Activated CD8-positive, alpha-beta memory T cell treated with anti-CD3 and anti-CD28 coated beads, Interleukin-2, amount 10 ng/mL, durations not matched to agents 7 days and 5 days (primary cell): ENCODE results near the gene TMCC3. TPM values are rescaled to one million over a fixed set of nuclear protein-coding genes. Genes with fewer than 3 reads are reported as not detected.
A peak's percentile ranks its signal among the peaks of the same experiment; 100 is the strongest.
"Not testable (repeated sequence)": the region's sequence is repeated elsewhere in the genome, so short reads cannot be mapped to it uniquely, and the experiment has no call there.

Source experiments
- ATAC-seq: fragments of 150-1000 bp; cut with Tn5 transposase; one replicate; pipeline ENCODE4 v1.10.0; 2021; ENCODE audit warnings: moderate library complexity
- CTCF ChIA-PET: fragments of 350-600 bp; sonication (Branson Sonifier 250); formaldehyde crosslinking; loops from one replicate; lab custom pipeline; 2021; ENCODE audit warnings: antibody characterized with exemption; lab: Charles Lee
- DNase-seq: peaks from one replicate; pipeline ENCODE4 v3.0.0-alpha.2; 2020
- H3K27ac Mint-ChIP-seq: one replicate; pipeline ENCODE4 v1.8.0; 2021; ENCODE audit warnings: mild to moderate bottlenecking, mixed read lengths
- H3K27me3 Mint-ChIP-seq: one replicate; pipeline ENCODE4 v1.8.0; 2021; ENCODE audit warnings: mixed read lengths
- H3K36me3 Mint-ChIP-seq: one replicate; pipeline ENCODE4 v1.8.0; 2021; ENCODE audit warnings: mild to moderate bottlenecking, mixed read lengths
- H3K4me1 Mint-ChIP-seq: one replicate; pipeline ENCODE4 v1.8.0; 2021; ENCODE audit warnings: mixed read lengths
- H3K4me3 Mint-ChIP-seq: one replicate; pipeline ENCODE4 v1.8.0; 2021; ENCODE audit warnings: mild to moderate bottlenecking, moderate library complexity, mixed read lengths
- H3K9me3 Mint-ChIP-seq: one replicate; pipeline ENCODE4 v1.8.0; 2022; ENCODE audit warnings: low read depth, mixed read lengths
- total RNA-seq, 2 experiments: library from RNA; stranded (reverse); gene quantifications; one replicate each; pipeline ENCODE4 v1.2.3, GENCODE V29; 2021

Gene TMCC3
- total RNA-seq, 2 experiments from 2014 or later = 0.29 to 0.33 TPM

DNA sequence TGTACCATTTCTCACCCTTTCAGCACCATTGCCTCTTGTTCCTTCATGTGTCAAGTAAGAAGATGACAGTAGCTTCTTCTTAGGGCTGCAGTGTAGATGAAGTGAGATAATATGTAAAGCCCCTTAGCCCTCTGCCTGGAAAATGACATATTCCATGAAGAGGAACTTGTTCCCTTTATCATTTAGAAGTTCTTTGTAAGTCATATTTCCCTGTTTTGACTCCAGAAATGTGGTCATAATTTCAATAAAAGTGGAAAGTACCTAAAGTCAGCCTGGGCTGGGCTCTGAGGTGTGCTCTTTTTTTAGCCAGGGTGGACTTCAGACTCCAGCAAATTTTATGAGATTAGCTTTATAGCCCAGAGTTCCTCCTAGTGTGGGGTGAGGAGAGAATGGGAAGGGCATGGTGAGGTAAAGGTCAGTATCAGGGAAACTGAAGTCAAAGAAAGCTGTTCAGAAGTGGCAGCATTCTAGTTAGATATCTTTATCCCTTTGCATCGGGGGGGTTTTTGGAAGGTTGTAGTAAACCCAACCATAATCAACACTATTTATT lies 92.5 kb downstream of the TMCC3 start:
- ATAC-seq = no peak
- CTCF ChIA-PET = interaction anchor here (0.9 kb wide), 1 partner anchor 112 kb away, joined by 3 read pairs; no protein-coding TSS in a partner anchor
- Mint-ChIP-seq H3K27ac (no peak overlapping the region), H3K4me1 (no peaks in the 10 kb centered on the region), H3K9me3 (no peaks in the 10 kb centered on the region), H3K27me3 (peaks cover 33% of the 10 kb centered on the region), H3K4me3 (no peak overlapping the region), H3K36me3 (no peaks in the 10 kb centered on the region)
- no peak for DNase-seq

DNA sequence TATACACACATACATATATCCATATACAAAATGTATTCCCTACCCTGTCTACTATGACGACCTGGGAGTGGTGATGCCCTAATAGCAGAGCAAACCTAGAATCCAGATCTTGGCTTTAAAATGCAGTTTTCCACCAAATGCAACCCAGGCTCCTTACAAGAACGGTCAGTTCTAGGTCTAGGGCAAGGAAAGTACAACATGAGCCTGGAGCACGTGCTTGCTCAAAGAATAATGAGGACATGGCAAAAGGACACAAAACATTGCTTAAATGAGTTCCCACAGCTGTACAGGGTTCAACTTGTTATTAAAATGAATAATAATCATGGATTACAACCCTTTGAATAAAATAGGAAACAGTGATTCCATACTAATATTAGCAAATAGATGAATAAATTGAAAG lies 94.7 kb downstream of the TMCC3 start:
- DNase-seq (no peak), ATAC-seq (no peak)
- Mint-ChIP-seq H3K9me3 (no peaks in the 10 kb centered on the region), H3K27me3 (peaks cover 33% of the 10 kb centered on the region), H3K4me3 (no peak overlapping the region), H3K36me3 (peaks cover 1% of the 10 kb centered on the region), H3K27ac (no peak overlapping the region), H3K4me1 (peaks cover 6% of the 10 kb centered on the region)
- CTCF ChIA-PET = no interaction called here

DNA sequence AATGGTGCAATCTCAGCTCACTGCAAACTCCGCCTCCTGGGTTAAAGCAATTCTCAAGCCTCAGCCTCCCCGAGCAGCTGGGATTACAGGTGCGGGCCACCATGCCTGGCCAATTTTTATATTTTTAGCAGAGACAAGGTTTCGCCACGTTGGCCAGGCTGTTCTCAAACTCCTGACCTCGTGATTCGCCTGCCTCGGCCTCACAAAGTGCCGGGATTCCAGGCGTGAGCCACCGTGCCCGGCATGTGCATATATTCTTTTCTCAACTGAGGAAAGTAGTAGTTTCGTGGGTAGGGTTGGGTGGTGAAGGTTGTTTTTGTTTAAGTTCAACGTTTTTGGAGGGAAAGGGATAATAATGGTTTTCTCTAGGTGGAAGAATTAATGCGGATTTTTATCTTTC lies 96.5 kb downstream of the TMCC3 start:
- Mint-ChIP-seq H3K4me1 (peaks cover 9% of the 10 kb centered on the region), H3K9me3 (peaks cover 2% of the 10 kb centered on the region), H3K4me3 (no peak overlapping the region), H3K27ac (no peak overlapping the region), H3K36me3 (peaks cover 1% of the 10 kb centered on the region), H3K27me3 (peaks cover 21% of the 10 kb centered on the region)
- ATAC-seq = no peak
- DNase-seq = no peak
- CTCF ChIA-PET = no interaction called here

DNA sequence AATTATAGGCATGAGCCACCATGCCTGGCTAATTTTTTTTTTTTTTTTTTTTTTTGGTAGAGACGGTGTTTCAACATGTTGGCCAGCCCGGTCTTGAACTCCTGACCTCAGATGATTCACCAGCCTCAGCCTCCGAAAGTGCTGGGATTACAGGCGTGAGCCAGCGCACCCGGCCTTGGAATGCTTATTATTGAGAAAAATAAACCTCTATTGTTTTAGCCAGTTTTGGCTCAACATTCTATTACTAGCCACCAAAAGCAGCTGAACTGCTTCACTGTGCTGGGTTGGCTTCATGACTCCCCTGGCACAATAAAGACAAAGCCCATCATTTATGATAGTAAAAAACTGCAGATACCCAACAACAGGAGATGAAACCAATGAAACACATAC lies 97.2 kb downstream of the TMCC3 start:
- DNase-seq (no peak), ATAC-seq (no peak)
- H3K4me3 Mint-ChIP-seq = no peak overlapping the region
- CTCF ChIA-PET = no interaction called here
- H3K36me3 Mint-ChIP-seq = peaks cover 3% of the 10 kb centered on the region
- peaks cover 9% of the 10 kb centered on the region for H3K4me1 Mint-ChIP-seq
- H3K27ac Mint-ChIP-seq = no peak overlapping the region
- H3K27me3 Mint-ChIP-seq = peaks cover 17% of the 10 kb centered on the region
- H3K9me3 Mint-ChIP-seq = peaks cover 2% of the 10 kb centered on the region

DNA sequence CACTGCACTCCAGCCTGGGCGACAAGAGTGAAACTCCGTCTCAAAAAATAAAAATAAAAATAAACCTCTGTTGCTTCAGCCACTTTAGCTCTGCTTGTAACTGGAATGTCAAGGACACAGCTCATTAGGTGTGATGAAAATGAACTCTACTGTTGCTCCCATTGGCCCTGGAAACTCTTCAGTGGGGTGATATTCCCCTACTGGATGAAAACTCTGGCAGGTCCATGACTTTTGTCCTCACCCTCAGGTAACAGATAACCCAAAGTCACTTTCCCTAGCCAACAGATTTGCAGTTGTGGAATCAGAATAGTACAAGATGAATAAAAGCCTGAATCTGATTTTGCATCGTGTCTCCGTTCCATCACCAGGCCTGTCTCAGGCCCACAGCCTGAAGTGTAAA lies 98.5 kb downstream of the TMCC3 start:
- DNase-seq (no peak), ATAC-seq (no peak)
- H3K27me3 Mint-ChIP-seq = peaks cover 7% of the 10 kb centered on the region
- no peak overlapping the region for H3K4me3 Mint-ChIP-seq
- peaks cover 9% of the 10 kb centered on the region for H3K4me1 Mint-ChIP-seq
- no peak overlapping the region for H3K27ac Mint-ChIP-seq
- CTCF ChIA-PET = no interaction called here
- H3K9me3 Mint-ChIP-seq = peaks cover 14% of the 10 kb centered on the region
- H3K36me3 Mint-ChIP-seq = peaks cover 10% of the 10 kb centered on the region

DNA sequence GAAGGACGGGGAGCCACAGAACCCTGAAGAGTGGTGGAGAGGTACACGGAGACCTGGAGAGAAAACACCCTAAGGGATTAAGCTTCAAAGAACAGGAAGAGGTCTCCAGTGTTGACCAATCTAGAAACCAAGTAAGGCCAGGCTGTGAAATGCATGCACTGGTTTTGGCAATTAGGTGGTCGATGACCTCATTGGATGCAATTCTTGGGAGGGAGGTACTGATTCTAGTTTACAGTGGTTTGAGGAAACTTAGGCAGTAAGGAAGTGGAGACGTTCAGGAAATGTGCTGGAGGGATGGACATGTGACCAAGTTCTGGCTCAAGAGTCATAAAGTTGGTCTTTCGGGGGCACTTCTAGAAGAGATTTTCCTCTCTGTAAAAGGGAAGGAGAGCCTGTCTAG lies 99.4 kb downstream of the TMCC3 start:
- Mint-ChIP-seq H3K36me3 (peaks cover 12% of the 10 kb centered on the region), H3K4me3 (no peak overlapping the region), H3K4me1 (peaks cover 9% of the 10 kb centered on the region), H3K9me3 (peaks cover 20% of the 10 kb centered on the region), H3K27me3 (peaks cover 4% of the 10 kb centered on the region), H3K27ac (no peak overlapping the region)
- ATAC-seq (no peak), DNase-seq (no peak)
- CTCF ChIA-PET = no interaction called here

DNA sequence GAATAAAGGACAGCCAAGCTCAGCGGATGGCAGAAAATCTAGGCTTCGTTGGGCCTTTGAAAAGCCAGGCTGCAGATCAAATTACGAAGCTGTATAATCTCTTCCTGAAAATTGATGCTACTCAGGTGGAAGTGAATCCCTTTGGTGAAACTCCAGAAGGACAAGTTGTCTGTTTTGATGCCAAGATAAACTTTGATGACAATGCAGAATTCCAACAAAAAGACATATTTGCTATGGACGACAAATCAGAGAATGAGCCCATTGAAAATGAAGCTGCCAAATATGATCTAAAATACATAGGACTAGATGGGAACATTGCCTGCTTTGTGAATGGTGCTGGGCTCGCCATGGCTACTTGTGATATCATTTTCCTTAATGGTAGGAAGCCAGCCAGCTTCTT lies 101.5 kb downstream of the TMCC3 start:
- H3K9me3 Mint-ChIP-seq = peaks cover 25% of the 10 kb centered on the region
- peaks cover 16% of the 10 kb centered on the region for H3K36me3 Mint-ChIP-seq
- H3K4me3 Mint-ChIP-seq, CTCF ChIA-PET, ATAC-seq, H3K27ac Mint-ChIP-seq, H3K4me1 Mint-ChIP-seq, DNase-seq, H3K27me3 Mint-ChIP-seq: not testable (repeated sequence)

DNA sequence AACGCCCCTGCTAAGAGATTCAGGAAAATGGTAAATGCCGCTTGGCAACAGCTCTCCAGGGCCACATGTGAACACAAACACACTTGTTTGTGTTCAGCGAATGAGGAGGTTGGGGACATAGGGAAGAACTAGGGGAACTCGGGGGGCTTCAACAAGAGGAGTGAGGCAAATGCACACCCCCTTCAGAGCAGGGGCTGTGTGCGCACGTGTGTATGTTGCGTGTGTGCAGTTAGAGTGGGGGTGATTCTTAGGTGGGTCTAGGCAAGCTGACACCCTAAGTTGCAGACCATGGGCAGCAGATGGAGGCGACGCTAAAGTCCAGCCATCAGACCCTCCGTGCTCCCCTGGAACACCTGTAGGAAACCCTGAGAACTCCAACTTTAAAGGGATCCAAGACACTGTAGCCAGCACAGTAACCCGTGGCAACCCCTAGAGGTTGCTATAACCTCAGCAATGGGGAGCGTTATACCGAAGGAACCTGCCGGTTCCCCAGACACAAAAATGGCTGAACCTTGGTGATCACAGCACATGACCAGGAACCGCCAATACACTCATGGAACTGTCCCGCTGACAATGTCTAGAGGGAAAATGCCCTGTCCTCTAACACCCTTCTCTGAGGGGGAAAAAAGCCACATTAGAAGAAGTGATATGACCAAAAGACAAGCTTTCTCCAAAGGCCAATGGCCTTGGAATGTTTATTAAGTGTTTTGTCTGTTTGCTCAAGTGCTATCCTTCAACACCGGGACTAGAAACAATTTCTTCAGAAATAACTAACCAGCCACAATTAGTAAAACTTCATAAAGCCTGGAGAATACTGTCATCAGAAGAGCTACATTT lies 104.2 kb downstream of the TMCC3 start:
- Mint-ChIP-seq H3K27ac (no peak overlapping the region), H3K27me3 (peaks cover 3% of the 10 kb centered on the region), H3K4me1 (peaks cover 7% of the 10 kb centered on the region), H3K4me3 (no peak overlapping the region), H3K36me3 (peaks cover 14% of the 10 kb centered on the region), H3K9me3 (peaks cover 25% of the 10 kb centered on the region)
- CTCF ChIA-PET = no interaction called here
- ATAC-seq (no peak), DNase-seq (no peak)

DNA sequence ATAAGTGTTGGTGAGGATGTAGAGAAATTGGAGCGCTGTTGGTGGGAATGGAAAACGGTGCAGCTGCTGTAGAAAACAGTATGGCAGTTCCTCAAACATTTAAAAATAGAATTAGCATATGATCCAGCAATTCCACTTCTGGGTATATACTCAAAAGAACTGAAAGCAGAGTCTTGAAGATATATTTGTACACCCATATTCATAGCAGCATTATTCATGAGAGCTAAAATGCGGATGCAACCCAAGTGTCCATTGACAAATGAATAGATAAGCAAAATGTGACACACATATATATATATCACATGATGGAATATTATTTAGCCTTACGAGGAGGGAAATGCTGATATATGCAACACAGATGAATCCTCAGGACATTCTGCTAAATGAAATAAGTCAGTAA lies 106.0 kb downstream of the TMCC3 start:
- Mint-ChIP-seq H3K36me3 (peaks cover 14% of the 10 kb centered on the region), H3K9me3 (peaks cover 24% of the 10 kb centered on the region), H3K4me3 (no peak overlapping the region), H3K27me3 (peaks cover 6% of the 10 kb centered on the region), H3K4me1 (no peaks in the 10 kb centered on the region), H3K27ac (no peak overlapping the region)
- DNase-seq (no peak), ATAC-seq (no peak)
- CTCF ChIA-PET = no interaction called here

DNA sequence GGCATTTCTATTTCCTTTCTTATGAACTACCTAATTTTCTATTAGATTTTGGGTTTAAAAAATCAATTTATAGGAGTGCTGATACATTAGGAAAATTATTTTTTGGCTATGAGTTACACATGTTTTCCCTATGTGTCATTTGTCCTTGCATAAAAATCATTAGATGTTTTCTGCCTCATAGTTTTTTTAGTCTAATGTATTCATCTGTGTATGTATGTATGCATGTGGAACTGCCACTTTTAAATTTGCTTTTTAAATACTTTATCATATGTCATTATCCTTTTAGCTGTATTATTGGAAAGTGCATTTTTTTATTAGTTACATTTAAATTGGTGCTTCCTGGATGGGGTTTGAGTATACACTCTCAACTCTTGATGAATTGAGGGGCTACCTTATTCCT lies 112.0 kb downstream of the TMCC3 start:
- no peaks in the 10 kb centered on the region for H3K9me3 Mint-ChIP-seq
- CTCF ChIA-PET = no interaction called here
- no peak overlapping the region for H3K27ac Mint-ChIP-seq
- DNase-seq (no peak), ATAC-seq (no peak)
- H3K4me3 Mint-ChIP-seq = no peak overlapping the region
- H3K27me3 Mint-ChIP-seq = peaks cover 6% of the 10 kb centered on the region
- H3K36me3 Mint-ChIP-seq = no peaks in the 10 kb centered on the region
- peaks cover 20% of the 10 kb centered on the region for H3K4me1 Mint-ChIP-seq

DNA sequence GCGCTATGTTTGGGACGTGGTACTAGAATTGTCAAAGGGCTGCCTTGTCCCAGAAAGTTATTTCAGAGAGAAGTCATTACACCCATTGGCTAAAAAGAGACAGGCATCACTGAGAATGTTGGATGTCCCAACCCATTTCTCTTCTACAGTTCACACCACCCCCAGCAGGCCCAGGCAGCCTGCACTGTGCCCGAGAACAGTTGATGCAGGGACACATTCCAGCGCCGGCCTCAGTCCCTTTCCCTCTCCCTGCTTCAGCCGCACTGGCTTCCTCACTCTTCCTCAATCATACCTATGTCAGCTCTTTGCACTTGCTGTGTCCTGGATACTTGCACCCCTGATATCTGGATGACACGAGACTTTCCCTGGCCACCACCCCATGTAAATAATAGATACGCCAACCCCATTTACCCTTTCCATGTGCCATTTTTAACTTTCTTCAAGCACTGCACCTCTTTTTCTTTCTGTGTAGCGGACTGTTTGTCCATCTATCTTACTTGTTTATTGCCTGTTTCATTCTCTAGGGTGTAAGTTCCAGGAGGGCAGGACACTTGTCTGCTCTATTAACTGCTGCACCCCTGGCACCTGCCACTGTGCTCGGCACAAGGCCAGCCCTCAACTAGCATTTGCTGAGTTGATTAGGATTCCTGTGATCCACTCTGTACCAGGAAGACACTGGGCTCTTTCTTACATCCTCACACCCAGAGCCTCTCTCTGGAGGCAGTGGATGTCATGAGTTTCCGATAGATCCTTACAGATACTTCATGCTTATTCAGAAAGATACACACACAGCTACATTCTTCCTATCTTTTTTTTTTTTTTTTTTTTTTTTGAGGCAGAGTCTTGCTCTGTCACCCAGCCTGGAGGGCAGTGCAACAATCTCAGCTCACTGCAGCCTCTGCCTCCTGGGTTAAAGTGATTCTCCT lies 114.1 kb downstream of the TMCC3 start:
- no peak overlapping the region for H3K4me3 Mint-ChIP-seq
- ATAC-seq (no peak), DNase-seq (no peak)
- H3K9me3 Mint-ChIP-seq = no peaks in the 10 kb centered on the region
- H3K36me3 Mint-ChIP-seq = no peaks in the 10 kb centered on the region
- CTCF ChIA-PET = interaction anchor here (1.2 kb wide), 1 partner anchor 387 kb away, joined by 3 read pairs; no protein-coding TSS in a partner anchor
- H3K27ac Mint-ChIP-seq = no peak overlapping the region
- peaks cover 27% of the 10 kb centered on the region for H3K4me1 Mint-ChIP-seq
- peaks cover 5% of the 10 kb centered on the region for H3K27me3 Mint-ChIP-seq

DNA sequence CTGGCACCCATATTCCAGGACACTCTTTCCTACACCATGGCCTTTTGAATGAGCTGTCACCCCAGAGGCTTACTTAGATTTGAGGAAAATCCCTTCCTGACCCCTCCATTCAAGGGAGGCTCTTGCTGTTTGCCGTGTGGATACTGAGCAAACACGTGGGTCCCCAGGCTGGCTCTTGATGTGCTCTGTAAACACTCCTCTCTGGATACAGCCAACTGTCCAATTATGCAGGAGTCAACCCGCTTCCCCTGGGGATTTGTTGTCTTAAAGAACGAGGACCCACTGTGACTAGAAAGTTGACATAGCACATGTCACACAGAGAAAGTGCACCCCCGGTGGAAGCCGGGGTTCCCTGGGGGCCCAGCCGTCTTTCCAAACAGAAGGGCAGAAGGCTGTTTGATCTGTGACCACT lies 114.8 kb downstream of the TMCC3 start:
- CTCF ChIA-PET = interaction anchor here (1.2 kb wide), 1 partner anchor 386 kb away, joined by 3 read pairs; no protein-coding TSS in a partner anchor
- Mint-ChIP-seq H3K4me1 (peaks cover 27% of the 10 kb centered on the region), H3K9me3 (no peaks in the 10 kb centered on the region), H3K27ac (no peak overlapping the region), H3K27me3 (peaks cover 2% of the 10 kb centered on the region), H3K36me3 (no peaks in the 10 kb centered on the region), H3K4me3 (no peak overlapping the region)
- DNase-seq (no peak), ATAC-seq (no peak)

DNA sequence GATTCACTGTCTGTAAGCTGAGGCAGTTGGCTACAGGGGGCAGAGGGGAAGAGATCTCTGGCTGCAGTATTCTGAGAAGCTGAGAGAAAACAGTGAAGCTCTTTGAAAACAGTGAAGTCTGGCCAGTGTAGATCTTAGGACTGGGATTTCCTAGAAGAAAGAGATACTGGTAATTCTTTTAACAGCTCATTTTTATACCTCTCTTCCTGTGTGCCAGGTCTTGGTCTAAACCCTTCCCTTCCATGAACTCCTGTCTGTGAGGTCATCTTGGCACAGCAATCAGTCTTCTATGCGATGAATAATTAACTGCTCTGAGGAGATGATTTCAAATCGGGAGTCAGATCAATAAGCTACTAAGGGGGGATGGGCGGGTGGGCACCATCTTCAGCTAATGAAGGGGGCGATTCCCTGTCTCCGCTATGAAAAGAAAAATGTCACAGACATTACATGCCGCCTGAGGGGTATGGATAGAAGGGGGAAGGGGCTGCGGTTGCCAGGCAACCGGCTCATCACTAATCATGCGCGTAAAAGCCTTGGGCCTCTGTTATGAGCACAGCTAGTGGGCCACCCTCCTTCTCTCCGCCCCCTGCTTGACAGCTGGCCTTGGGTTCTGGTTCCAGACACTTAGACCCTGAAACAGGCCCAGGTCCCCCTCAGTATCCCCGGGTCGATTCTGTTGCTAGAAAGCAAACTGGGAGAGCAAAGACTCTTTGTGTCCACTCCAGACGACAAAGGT lies 115.4 kb downstream of the TMCC3 start:
- Mint-ChIP-seq H3K9me3 (no peaks in the 10 kb centered on the region), H3K4me3 (no peak overlapping the region), H3K36me3 (no peaks in the 10 kb centered on the region), H3K4me1 (peaks cover 27% of the 10 kb centered on the region), H3K27me3 (peaks cover 2% of the 10 kb centered on the region), H3K27ac (peak overlapping the region; percentile 79)
- ATAC-seq (peak; percentile 66), DNase-seq (no peak)
- CTCF ChIA-PET = interaction anchor here (1.0 to 2.0 kb wide), 4 partner anchors 101 to 399 kb away, joined by 3 to 14 read pairs (median 5); no protein-coding TSS in a partner anchor
